Spinal cord (tissue), 10 donors: ENCODE measurements around the gene CHMP4B. TPM values are rescaled to one million over a fixed set of nuclear protein-coding genes. Genes with fewer than 3 reads are reported as not detected.
A peak's percentile ranks its signal among the peaks of the same experiment; 100 is the strongest.
"Not testable (repeated sequence)": the region's sequence is repeated elsewhere in the genome, so short reads cannot be mapped to it uniquely, and the experiment has no call there.

Source experiments
- DNase-seq, 6 donors: peaks; one replicate each; pipeline versions ENCODE4 v3.0.0 to v3.0.0-alpha.2; 2013 to 2015; ENCODE audit warnings: low spot score in 6 of 6, low read depth in 4 of 6
- H3K27ac ChIP-seq: one replicate; pipeline ENCODE4 v1.5.1; 2013; ENCODE audit warnings: low read depth, low read length, control low read depth
- H3K27me3 ChIP-seq: one replicate; pipeline ENCODE4 v1.6.1; 2013; ENCODE audit warnings: low read length; ENCODE audit not compliant: control insufficient read depth, insufficient read depth
- H3K36me3 ChIP-seq: one replicate; pipeline ENCODE4 v1.6.1; 2013; ENCODE audit warnings: low read length; ENCODE audit not compliant: control insufficient read depth, insufficient read depth
- H3K4me1 ChIP-seq: one replicate; pipeline ENCODE4 v1.6.1; 2013; ENCODE audit warnings: low read length; ENCODE audit not compliant: control insufficient read depth, insufficient read depth
- H3K4me3 ChIP-seq: one replicate; pipeline ENCODE4 v1.5.1; 2013; ENCODE audit warnings: low read depth, low read length, control low read depth
- H3K9me3 ChIP-seq: one replicate; pipeline ENCODE4 v1.6.1; 2013; ENCODE audit warnings: low read length; ENCODE audit not compliant: control insufficient read depth, insufficient read depth
- WGBS: methylation state at CpG from one replicate; pipeline ENCODE4 v1.1.5; 2013; ENCODE audit warnings: missing lambda C conversion rate; ENCODE audit not compliant: insufficient coverage; 5-methylcytosine and 5-hydroxymethylcytosine counted together
- polyA plus RNA-seq, 2 donors: library from polyadenylated mRNA; unstranded; fragments of 120-200 nt; gene quantifications; one replicate each; pipeline ENCODE4 v1.2.1, GENCODE V29; 2013; ENCODE audit not compliant: insufficient read length in 2 of 2
- total RNA-seq, 2 donors: library from RNA; depleted of rRNA in 1 of 2; stranded (reverse); fragments of 120-200 nt in 1 of 2; fragments of >200 nt in 1 of 2; gene quantifications; one replicate each; pipeline versions ENCODE4 v1.2.3 to v1.2.4, GENCODE V29; 2013 to 2014
- donor health status: healthy.

The CHMP4B gene
- total and polyA plus RNA-seq, 4 donors = 47.3 to 187 (median 114) TPM

DNA sequence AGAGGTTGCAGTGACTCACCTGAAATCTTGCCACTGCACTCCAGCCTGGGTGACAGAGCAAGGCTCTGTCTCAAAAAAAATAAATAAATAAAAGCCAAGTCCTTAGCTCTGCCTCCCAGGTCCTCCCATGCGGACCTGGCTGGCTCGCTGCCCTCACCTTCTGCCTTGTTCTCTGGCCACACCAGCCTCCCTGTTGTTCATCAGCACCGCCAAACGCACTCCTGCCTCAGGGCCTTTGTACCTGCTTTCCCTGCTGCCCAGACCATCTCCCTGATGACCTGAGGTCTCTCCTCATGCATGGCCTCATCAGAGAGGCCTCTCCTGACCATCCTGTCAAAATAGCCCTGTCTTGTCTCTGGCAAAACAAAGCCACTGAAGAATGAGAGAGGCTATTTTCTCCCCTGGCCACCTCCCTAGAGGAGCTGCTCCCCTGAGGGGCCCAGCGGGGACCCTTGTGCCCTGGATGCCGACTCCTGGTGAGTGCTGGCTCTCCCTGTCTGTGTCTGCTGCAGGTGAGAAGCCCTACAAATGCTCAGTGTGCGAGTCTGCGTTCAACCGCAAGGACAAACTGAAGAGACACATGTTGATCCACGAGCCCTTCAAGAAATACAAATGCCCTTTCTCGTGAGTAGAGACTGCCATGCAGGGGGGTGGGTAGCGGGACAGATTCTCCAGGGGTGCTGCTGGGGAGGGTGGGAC, 22.6 kb upstream of the CHMP4B start:
- H3K4me3 ChIP-seq = no peak overlapping the region
- 91% methylated on average over 10 of the region's 12 CpGs for WGBS
- peaks cover 46% of the 10 kb centered on the region for H3K36me3 ChIP-seq

DNA sequence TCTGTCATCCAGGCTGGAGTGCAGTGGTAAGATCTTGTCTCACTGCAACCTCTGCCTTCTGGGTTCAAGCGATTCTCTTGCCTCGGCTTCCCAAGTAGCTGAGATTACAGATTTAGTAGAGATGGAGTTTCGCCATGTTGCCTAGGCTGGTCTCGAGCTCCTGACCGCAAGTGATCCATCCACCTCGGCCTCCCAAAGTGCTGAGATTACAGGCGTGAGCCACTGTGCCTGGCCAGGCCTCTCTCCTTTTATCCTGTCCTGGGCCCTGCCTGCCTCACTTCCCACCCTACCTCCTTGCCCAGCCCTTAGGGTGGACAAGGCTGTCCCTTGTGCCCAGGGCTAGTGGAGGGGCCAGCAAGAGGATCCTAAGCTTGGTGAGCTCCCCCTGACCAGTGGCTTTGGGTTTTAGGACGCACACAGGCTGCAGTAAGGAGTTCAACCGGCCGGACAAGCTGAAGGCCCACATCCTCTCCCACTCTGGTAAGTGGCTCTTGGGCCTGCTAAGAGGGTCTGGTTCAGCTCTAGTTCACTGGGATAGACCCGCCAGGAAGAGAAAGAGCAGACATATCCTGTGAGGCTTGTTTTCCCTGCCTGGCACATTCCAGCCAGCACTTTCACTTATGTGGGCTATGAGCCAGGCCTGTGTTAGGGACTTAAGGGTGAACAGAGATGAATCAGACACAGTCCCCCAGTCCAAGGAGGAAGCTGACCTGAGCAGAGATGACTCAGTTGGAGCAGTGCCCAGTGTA, 21.9 kb upstream of the CHMP4B start:
- no peak overlapping the region for H3K4me3 ChIP-seq
- H3K27me3 ChIP-seq = no peaks in the 10 kb centered on the region
- peaks cover 41% of the 10 kb centered on the region for H3K36me3 ChIP-seq
- H3K9me3 ChIP-seq = no peaks in the 10 kb centered on the region
- DNase-seq = peak in 2 of 6 donors; percentile 19 to 21
- peaks cover 2% of the 10 kb centered on the region for H3K4me1 ChIP-seq
- WGBS = 76% methylated on average over 11 of the region's 11 CpGs
- H3K27ac ChIP-seq = no peak overlapping the region

More for the DNA sequence above, 22.6 kb upstream of the CHMP4B start:
- H3K9me3 ChIP-seq = no peaks in the 10 kb centered on the region
- peaks cover 2% of the 10 kb centered on the region for H3K4me1 ChIP-seq
- no peak for DNase-seq
- no peaks in the 10 kb centered on the region for H3K27me3 ChIP-seq
- H3K27ac ChIP-seq = no peak overlapping the region

DNA sequence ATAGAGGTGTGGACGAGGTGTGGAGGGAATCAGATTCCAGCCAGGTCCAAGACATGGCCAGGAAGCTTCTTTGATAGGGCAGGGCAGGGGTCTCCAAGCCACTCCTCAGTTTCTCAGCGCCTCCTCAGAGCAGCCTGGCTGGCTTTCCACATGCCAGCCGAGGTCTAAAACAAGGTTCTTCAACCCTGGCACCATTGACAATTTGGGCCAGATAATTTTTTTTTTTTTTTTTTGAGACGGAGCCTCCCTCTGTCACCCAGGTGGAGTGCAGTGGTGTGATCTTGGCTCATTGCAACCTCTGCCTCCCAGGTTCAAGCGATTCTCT, 21.3 kb upstream of the CHMP4B start:
- WGBS = 83% methylated on average over 4 of the region's 5 CpGs
- peaks cover 41% of the 10 kb centered on the region for H3K36me3 ChIP-seq
- no peaks in the 10 kb centered on the region for H3K27me3 ChIP-seq
- H3K4me3 ChIP-seq = no peak overlapping the region
- H3K27ac ChIP-seq = no peak overlapping the region
- H3K4me1 ChIP-seq = peaks cover 2% of the 10 kb centered on the region
- no peak for DNase-seq
- H3K9me3 ChIP-seq = no peaks in the 10 kb centered on the region

DNA sequence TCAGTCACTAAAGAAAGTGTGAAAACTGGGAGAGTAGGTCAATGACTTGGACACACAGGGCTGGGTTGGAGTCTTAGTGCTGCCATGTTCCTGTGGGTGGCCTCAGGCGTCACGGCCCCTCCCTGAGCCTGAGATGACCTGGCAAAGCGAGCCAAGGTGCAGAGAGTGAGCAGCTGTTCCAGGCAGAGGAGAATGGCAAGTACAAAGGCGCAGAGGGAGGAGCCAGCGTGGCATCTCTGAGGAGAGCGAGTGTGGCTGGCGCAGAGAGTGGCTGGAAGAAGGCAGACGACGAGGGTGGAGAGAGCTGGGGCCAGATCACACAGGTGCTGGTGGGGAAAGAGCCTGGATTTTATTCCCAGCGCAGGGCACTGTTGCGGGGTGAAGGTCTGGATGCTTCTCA, 20.6 kb upstream of the CHMP4B start:
- H3K4me3 ChIP-seq = no peak overlapping the region
- no peaks in the 10 kb centered on the region for H3K27me3 ChIP-seq
- peaks cover 41% of the 10 kb centered on the region for H3K36me3 ChIP-seq
- H3K4me1 ChIP-seq = peaks cover 2% of the 10 kb centered on the region
- no peak overlapping the region for H3K27ac ChIP-seq
- DNase-seq = no peak
- no peaks in the 10 kb centered on the region for H3K9me3 ChIP-seq
- WGBS = 86% methylated on average over 11 of the region's 11 CpGs

DNA sequence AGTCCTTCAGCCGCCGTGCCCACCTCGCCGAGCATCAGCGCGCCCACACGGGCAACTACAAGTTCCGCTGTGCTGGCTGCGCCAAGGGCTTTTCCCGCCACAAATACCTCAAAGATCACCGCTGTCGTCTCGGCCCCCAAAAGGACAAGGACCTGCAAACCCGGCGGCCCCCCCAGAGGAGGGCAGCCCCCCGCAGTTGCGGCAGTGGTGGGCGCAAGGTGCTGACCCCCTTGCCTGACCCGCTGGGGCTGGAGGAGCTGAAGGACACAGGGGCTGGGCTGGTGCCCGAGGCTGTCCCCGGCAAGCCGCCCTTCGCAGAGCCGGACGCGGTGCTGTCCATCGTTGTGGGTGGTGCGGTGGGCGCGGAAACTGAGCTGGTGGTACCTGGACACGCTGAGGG, 20.1 kb upstream of the CHMP4B start:
- WGBS = 96% methylated on average over 31 of the region's 31 CpGs
- Histone ChIP-seq H3K4me3 (no peak overlapping the region), H3K27me3 (no peaks in the 10 kb centered on the region), H3K4me1 (peaks cover 2% of the 10 kb centered on the region), H3K36me3 (peaks cover 41% of the 10 kb centered on the region), H3K9me3 (no peaks in the 10 kb centered on the region), H3K27ac (no peak overlapping the region)
- DNase-seq = no peak

DNA sequence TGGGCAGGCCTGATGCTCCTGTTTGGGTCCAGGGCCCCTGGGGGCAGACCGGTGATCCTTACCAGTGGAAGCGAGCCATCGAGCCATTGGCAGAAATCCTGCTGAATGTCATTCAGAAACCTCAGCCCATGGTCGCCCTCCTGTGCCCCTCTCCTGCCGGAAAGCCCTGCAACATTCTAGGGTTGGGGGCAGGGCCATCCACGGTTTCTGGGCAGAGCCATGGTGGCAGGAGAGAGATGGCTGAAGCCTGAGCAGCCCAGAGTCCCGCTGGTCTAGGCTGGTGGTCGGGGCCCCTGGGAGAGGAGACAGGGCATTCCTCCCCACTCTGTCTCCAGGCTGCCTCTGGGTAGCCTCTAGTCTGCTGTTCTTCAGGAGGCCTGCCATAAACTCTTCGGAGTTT, 19.6 kb upstream of the CHMP4B start:
- H3K27me3 ChIP-seq = no peaks in the 10 kb centered on the region
- 90% methylated on average over 9 of the region's 9 CpGs for WGBS
- peaks cover 2% of the 10 kb centered on the region for H3K4me1 ChIP-seq
- no peaks in the 10 kb centered on the region for H3K9me3 ChIP-seq
- peaks cover 41% of the 10 kb centered on the region for H3K36me3 ChIP-seq
- H3K27ac ChIP-seq = no peak overlapping the region
- no peak for DNase-seq
- no peak overlapping the region for H3K4me3 ChIP-seq

DNA sequence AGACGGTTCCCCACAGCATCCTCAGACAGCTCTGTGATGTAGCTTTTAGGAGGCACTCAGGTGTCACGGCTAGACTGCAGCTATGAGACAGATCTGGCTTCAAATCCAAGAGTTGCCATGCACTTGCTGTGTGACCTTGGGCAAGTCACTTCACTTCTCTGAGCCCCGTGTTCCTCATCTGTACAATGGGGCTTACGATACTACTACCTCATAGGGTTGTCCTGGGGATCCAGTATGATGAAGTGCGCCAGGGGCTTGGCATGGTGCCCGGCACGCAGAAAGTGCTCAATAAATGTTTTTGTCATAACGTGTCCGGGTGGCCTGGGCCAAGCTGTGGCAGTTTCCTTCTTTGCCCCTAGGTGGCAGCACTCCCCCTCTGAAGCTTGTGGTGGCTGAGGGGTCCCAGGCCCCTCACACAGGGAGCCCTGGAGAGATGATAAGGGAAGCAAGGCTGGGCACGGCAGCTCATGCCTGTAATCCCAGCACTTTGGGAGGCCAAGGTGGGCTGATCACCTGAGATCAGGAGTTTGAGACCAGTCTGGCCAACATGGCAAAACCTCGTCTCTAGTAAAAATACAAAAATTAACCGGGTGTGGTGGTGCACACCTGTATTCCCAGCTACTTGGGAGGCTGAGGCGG, 19.1 kb upstream of the CHMP4B start:
- no peaks in the 10 kb centered on the region for H3K9me3 ChIP-seq
- peaks cover 2% of the 10 kb centered on the region for H3K4me1 ChIP-seq
- peak in 2 of 6 donors; percentile 40 to 47 for DNase-seq
- no peak overlapping the region for H3K27ac ChIP-seq
- peaks cover 41% of the 10 kb centered on the region for H3K36me3 ChIP-seq
- H3K4me3 ChIP-seq = no peak overlapping the region
- no peaks in the 10 kb centered on the region for H3K27me3 ChIP-seq
- WGBS = 62% methylated on average over 13 of the region's 13 CpGs

DNA sequence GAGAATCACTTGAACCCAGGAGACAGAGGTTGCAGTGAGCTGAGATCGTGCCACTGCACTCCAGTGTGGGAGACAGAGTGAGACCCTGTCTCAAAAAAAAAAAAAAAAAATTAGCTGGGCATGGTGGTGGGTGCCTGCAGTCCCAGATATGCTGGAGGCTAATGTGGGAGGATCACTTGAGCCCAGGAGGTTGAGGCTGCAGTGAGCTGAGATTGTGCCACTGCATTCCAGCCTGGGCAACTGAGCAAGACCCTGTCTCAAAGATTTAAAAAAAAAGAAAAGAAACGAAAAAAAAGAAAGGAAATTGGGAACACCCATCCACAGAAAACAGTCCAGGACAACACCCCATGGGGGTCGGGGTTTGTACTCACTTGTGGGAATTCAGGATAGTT, 18.6 kb upstream of the CHMP4B start:
- not testable (repeated sequence) for H3K4me1 ChIP-seq, H3K4me3 ChIP-seq, H3K27me3 ChIP-seq, DNase-seq, H3K27ac ChIP-seq, H3K9me3 ChIP-seq
- H3K36me3 ChIP-seq = peaks cover 41% of the 10 kb centered on the region
- WGBS = 100% methylated on average over 1 of the region's 3 CpGs

DNA sequence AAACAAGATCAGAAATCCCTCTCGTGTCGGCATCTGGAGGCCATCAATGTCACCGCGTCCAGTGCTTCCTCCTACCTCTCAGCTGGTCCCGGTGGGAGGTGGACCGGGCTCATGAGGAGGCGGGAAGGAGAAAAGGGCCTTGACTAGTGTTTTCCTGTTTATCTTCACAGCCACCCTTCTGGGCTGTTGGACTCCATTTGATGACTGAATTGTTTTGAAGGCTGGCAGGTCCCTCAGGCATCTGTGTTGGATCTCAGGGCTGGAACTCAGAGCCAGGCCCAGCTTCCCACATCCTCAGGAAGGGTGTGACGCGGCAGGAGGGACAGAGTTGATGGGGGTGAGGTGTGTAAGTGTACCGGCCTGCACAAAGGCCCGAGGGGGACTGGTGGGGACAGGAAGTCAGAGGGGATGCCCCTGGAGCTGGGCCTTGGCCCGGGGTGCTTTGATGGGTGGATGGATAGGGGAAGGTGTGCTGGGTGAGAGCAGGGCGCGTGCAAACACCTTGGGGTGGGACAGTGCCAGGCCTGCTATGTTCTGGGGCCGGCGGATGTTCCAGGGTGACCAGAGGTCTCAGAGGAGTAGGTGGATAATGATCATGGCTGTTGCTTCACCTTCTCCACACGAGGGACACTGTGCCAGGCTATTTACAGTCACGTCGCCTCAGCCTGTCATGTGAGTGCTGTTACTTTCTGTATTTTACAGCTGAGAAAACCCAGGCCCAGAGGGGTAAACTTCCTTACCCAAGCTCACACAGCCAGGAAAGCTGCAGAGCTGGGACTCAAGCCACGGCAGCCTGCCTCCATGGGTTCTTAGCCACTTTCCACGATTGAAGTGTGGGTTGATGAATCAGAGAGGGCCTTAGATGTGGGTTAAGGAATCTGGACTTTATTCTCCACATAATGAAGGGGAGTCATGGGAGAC, 17.9 kb upstream of the CHMP4B start:
- H3K27ac ChIP-seq = no peak overlapping the region
- peaks cover 2% of the 10 kb centered on the region for H3K4me1 ChIP-seq
- H3K36me3 ChIP-seq = peaks cover 36% of the 10 kb centered on the region
- no peak for DNase-seq
- no peaks in the 10 kb centered on the region for H3K9me3 ChIP-seq
- WGBS = 82% methylated on average over 16 of the region's 21 CpGs
- H3K27me3 ChIP-seq = no peaks in the 10 kb centered on the region
- no peak overlapping the region for H3K4me3 ChIP-seq
